ENCODE data around the gene CD109.

CD109 gene

GRCh38 chr6:73867411-73867810 lies 171.4 kb downstream of the CD109 start:
- no peak for DNase-seq

- no peak for DNase-seq
Observed at GRCh38 chr6:73870907-73871306, 174.9 kb downstream of the CD109 start.

- DNase-seq = no peak
Observed at GRCh38 chr6:73873081-73873480, 177.1 kb downstream of the CD109 start.

Data from NCI-H524 treated with DMSO at 0.1 percent for 48 hours (cell line).